IMR-90 (cell line): Measurements from ENCODE around the gene MTUS2. TPM values are rescaled to one million over a fixed set of nuclear protein-coding genes. Genes with fewer than 3 reads are reported as not detected.

Experiments
- ATAC-seq: fragments of 200-7000 bp; cut with Tn5 transposase; 2 replicates; pipeline ENCODE4 v1.9.1; 2020; ENCODE audit warnings: low read depth, mild to moderate bottlenecking, moderate library complexity
- BruUV-seq: library from RNA; stranded (reverse); fragments of 400-500 nt; replicated peaks from 2 replicates; lab custom pipeline; 2021; lab: Mats Ljungman, UMichigan
- CTCF ChIA-PET: fragments of 300-600 bp; formaldehyde crosslinking; extraction: SDS; loops from one replicate; lab custom pipeline; 2021; ENCODE audit warnings: antibody characterized with exemption; lab: Yijun Ruan, JAX
- POLR2A ChIA-PET: fragments of 300-600 bp; sonication (Branson Sonifier 250); formaldehyde crosslinking; loops from one replicate; lab custom pipeline; 2022; ENCODE audit warnings: antibody characterized with exemption; ENCODE audit not compliant: unreplicated experiment; lab: Charles Lee
- DNase-seq: peaks from one replicate; pipeline ENCODE4 v3.0.0; 2013
- H2AFZ ChIP-seq: replicated peaks from 2 replicates; pipeline ENCODE3; 2013; ENCODE audit warnings: low read length, mild to moderate bottlenecking; ENCODE audit not compliant: poor library complexity
- H2AK5ac ChIP-seq: 2 replicates; pipeline ENCODE4 v1.6.1; 2013; ENCODE audit warnings: low read depth, low read length, inconsistent platforms
- H2AK9ac ChIP-seq: replicated peaks from 2 replicates; pipeline ENCODE3; 2013; ENCODE audit warnings: mild to moderate bottlenecking, low read depth, low read length, moderate library complexity; ENCODE audit not compliant: poor library complexity
- H2BK120ac ChIP-seq: 2 replicates; pipeline ENCODE4 v1.6.1; 2013; ENCODE audit warnings: low read depth, low read length, inconsistent platforms
- H2BK15ac ChIP-seq: 3 replicates; pipeline ENCODE4 v1.6.1; 2013; ENCODE audit warnings: low read depth, low read length, inconsistent platforms
- H2BK20ac ChIP-seq: 2 replicates; pipeline ENCODE4 v1.6.1; 2013; ENCODE audit warnings: low read depth, mild to moderate bottlenecking, inconsistent platforms, low read length, moderate library complexity
- H2BK5ac ChIP-seq: 2 replicates; pipeline ENCODE4 v1.6.1; 2013; ENCODE audit warnings: mild to moderate bottlenecking, low read depth, low read length, inconsistent platforms; ENCODE audit not compliant: poor library complexity, severe bottlenecking
- H3K14ac ChIP-seq: replicated peaks from 2 replicates; pipeline ENCODE4 v1.6.1; 2013; ENCODE audit warnings: low read depth, low read length, inconsistent platforms
- H3K18ac ChIP-seq: 2 replicates; pipeline ENCODE4 v1.6.1; 2013; ENCODE audit warnings: low read depth, low read length, control low read depth
- H3K23ac ChIP-seq: 2 replicates; pipeline ENCODE4 v1.6.1; 2013; ENCODE audit warnings: low read depth, low read length, inconsistent platforms
- H3K27ac ChIP-seq: 2 replicates; pipeline ENCODE4 v1.5.1; 2013; ENCODE audit warnings: mild to moderate bottlenecking, control low read depth, low read length; ENCODE audit not compliant: insufficient read depth
- H3K27me3 ChIP-seq: 2 replicates; pipeline ENCODE4 v1.6.1; 2013; ENCODE audit warnings: low read length; ENCODE audit not compliant: control insufficient read depth, insufficient read depth
- H3K36me3 ChIP-seq: 2 replicates; pipeline ENCODE4 v1.6.1; 2013; ENCODE audit warnings: low read length, mixed read lengths; ENCODE audit not compliant: control insufficient read depth, insufficient read depth
- H3K4ac ChIP-seq: 2 replicates; pipeline ENCODE4 v1.6.1; 2013; ENCODE audit warnings: low read depth, low read length, inconsistent platforms
- H3K4me1 ChIP-seq: 2 replicates; pipeline ENCODE4 v1.6.1; 2013; ENCODE audit warnings: low read length, mixed read lengths; ENCODE audit not compliant: control insufficient read depth, insufficient read depth
- H3K4me2 ChIP-seq: 2 replicates; pipeline ENCODE4 v1.6.1; 2013; ENCODE audit warnings: low read depth, mild to moderate bottlenecking, control low read depth, low read length, moderate library complexity
- H3K4me3 ChIP-seq: 2 replicates; pipeline ENCODE4 v1.5.1; 2013; ENCODE audit warnings: low read depth, mild to moderate bottlenecking, control low read depth, low read length, moderate library complexity; ENCODE audit not compliant: insufficient read depth
- H3K56ac ChIP-seq: 2 replicates; pipeline ENCODE4 v1.6.1; 2013; ENCODE audit warnings: low read length, inconsistent platforms; ENCODE audit not compliant: insufficient read depth; ENCODE audit errors: extremely low read depth
- H3K79me1 ChIP-seq, 2 experiments: 2 replicates each; pipeline ENCODE4 v1.6.1; 2013; ENCODE audit warnings: low read length in 2 of 2, inconsistent platforms in 1 of 2, low read depth in 1 of 2
- H3K9ac ChIP-seq: 2 replicates; pipeline ENCODE4 v1.6.1; 2013; ENCODE audit warnings: low read depth, low read length, control low read depth
- H3K9me1 ChIP-seq: 2 replicates; pipeline ENCODE4 v1.6.1; 2013; ENCODE audit warnings: low read length, inconsistent platforms; ENCODE audit not compliant: insufficient read depth
- H3K9me3 ChIP-seq: 2 replicates; pipeline ENCODE4 v1.6.1; 2013; ENCODE audit warnings: low read length; ENCODE audit not compliant: control insufficient read depth, insufficient read depth
- H4K20me1 ChIP-seq: 2 replicates; pipeline ENCODE4 v1.6.1; 2013; ENCODE audit warnings: low read length, inconsistent platforms; ENCODE audit not compliant: insufficient read depth
- H4K5ac ChIP-seq: 2 replicates; pipeline ENCODE4 v1.6.1; 2013; ENCODE audit warnings: mild to moderate bottlenecking, low read depth, low read length, control low read depth
- H4K8ac ChIP-seq, 2 experiments: 2 replicates each; pipeline ENCODE4 v1.6.1; 2013; ENCODE audit warnings: low read depth in 2 of 2, low read length in 2 of 2, control low read depth in 1 of 2, inconsistent platforms in 1 of 2
- H4K91ac ChIP-seq: 2 replicates; pipeline ENCODE4 v1.6.1; 2013; ENCODE audit warnings: low read depth, low read length, inconsistent platforms; ENCODE audit not compliant: insufficient read depth
- BHLHE40 ChIP-seq: fragments of 150-350 bp; IDR thresholded peaks from 2 replicates; pipeline ENCODE4 v1.6.1; 2016; ENCODE audit warnings: mild to moderate bottlenecking, low read depth, low read length
- CEBPB ChIP-seq: IDR thresholded peaks from 2 replicates; pipeline ENCODE4 v1.6.1; 2012; ENCODE audit warnings: low read depth, low read length, improper control_type of control experiment
- CHD1 ChIP-seq: IDR thresholded peaks from 2 replicates; pipeline ENCODE4 v1.6.1; 2012; ENCODE audit warnings: low read depth, low read length, improper control_type of control experiment
- FOS ChIP-seq: fragments of 150-350 bp; IDR thresholded peaks from 2 replicates; pipeline ENCODE4 v1.6.1; 2016; ENCODE audit warnings: low read depth, low read length
- MAFK ChIP-seq: IDR thresholded peaks from 2 replicates; pipeline ENCODE4 v1.6.1; 2012; ENCODE audit warnings: low read depth, low read length, improper control_type of control experiment
- MAZ ChIP-seq: IDR thresholded peaks from 2 replicates; pipeline ENCODE4 v1.6.1; 2012; ENCODE audit warnings: low read depth, mild to moderate bottlenecking, low read length, improper control_type of control experiment, moderate library complexity, borderline replicate concordance
- MXI1 ChIP-seq: IDR thresholded peaks from 2 replicates; pipeline ENCODE4 v1.6.1; 2012; ENCODE audit warnings: low read depth, mild to moderate bottlenecking, low read length, moderate library complexity, borderline replicate concordance
- NFE2L2 ChIP-seq: fragments of 150-350 bp; IDR thresholded peaks from 2 replicates; pipeline ENCODE4 v1.6.1; 2016; ENCODE audit warnings: low read depth, mild to moderate bottlenecking, low read length
- POLR2A ChIP-seq: IDR thresholded peaks from 2 replicates; pipeline ENCODE4 v1.6.1; 2012; ENCODE audit warnings: mild to moderate bottlenecking, low read depth, low read length
- RAD21 ChIP-seq: IDR thresholded peaks from 2 replicates; pipeline ENCODE4 v1.6.1; 2012; ENCODE audit warnings: low read length, improper control_type of control experiment
- RCOR1 ChIP-seq: IDR thresholded peaks from 2 replicates; pipeline ENCODE4 v1.6.1; 2012; ENCODE audit warnings: mild to moderate bottlenecking, low read length, improper control_type of control experiment; ENCODE audit not compliant: insufficient replicate concordance
- RFX5 ChIP-seq: IDR thresholded peaks from 2 replicates; pipeline ENCODE4 v1.8.0; 2012; ENCODE audit warnings: low read depth, mild to moderate bottlenecking, low read length, moderate library complexity
- SMC3 ChIP-seq: fragments of 150-350 bp; IDR thresholded peaks from 2 replicates; pipeline ENCODE4 v1.6.1; 2016; ENCODE audit warnings: low read depth, mild to moderate bottlenecking, antibody characterized with exemption, low read length, moderate library complexity
- USF2 ChIP-seq: fragments of 150-350 bp; IDR thresholded peaks from 2 replicates; pipeline ENCODE4 v1.6.1; 2017; ENCODE audit warnings: mild to moderate bottlenecking, antibody characterized with exemption, low read length, low read depth
- whole genome bisulfite sequencing, 2 experiments: methylation state at CpG; one replicate each; pipeline versions ENCODE4 v1.1.5 to v1.1.7; 2013; ENCODE audit warnings: missing lambda C conversion rate in 2 of 2; ENCODE audit not compliant: insufficient read length in 1 of 2; ENCODE audit errors: extremely low coverage in 2 of 2; 5-methylcytosine and 5-hydroxymethylcytosine counted together
- dilution Hi-C: fragments of 300-500 bp; cut with HindIII; formaldehyde crosslinking; loops from one replicate; pipeline ENCODE4 v1.14.3; 2018; ENCODE audit warnings: low sequenced_read_pairs; ENCODE audit not compliant: unreplicated experiment
- in situ Hi-C: fragments of 300-500 bp; cut with MboI; formaldehyde crosslinking; loops from 3 replicates; pipeline ENCODE4 v1.14.3; 2019; ENCODE audit warnings: low sequenced_read_pairs, inconsistent platforms, mixed read lengths
- intact Hi-C: fragments of 100-400 bp; cut with micrococcal nuclease; formaldehyde crosslinking; loops from 2 replicates; pipeline ENCODE4 v1.10.0; 2022
- polyA plus RNA-seq, 3 experiments: library from polyadenylated mRNA; depleted of rRNA; stranded (reverse); fragments of >200 nt; gene quantifications; 2 replicates each; pipeline ENCODE4 v1.2.3, GENCODE V29; 2012; ENCODE audit warnings: low replicate concordance in 1 of 3
- total RNA-seq: library from RNA; depleted of rRNA; stranded (reverse); fragments of >200 nt; gene quantifications from 2 replicates; pipeline ENCODE4 v1.2.3, GENCODE V29; 2012
- TF ChIP-seq, protein P1 (sequence below): fragments of 150-350 bp; IDR thresholded peaks from 2 replicates; pipeline ENCODE4 v1.6.1; 2016; ENCODE audit warnings: low read depth, mild to moderate bottlenecking, low read length, moderate library complexity, borderline replicate concordance
- TF ChIP-seq, protein P2 (sequence below): conservative IDR thresholded peaks from 2 replicates; pipeline ENCODE4 v1.5.1; 2012; ENCODE audit warnings: mild to moderate bottlenecking, low read depth, low read length, improper control_type of control experiment

Gene MTUS2
- total and polyA plus RNA-seq, 2 of the 4 experiments (the other 2 are of a cell fraction), result under 0.01 to 0.02 TPM

DNA sequence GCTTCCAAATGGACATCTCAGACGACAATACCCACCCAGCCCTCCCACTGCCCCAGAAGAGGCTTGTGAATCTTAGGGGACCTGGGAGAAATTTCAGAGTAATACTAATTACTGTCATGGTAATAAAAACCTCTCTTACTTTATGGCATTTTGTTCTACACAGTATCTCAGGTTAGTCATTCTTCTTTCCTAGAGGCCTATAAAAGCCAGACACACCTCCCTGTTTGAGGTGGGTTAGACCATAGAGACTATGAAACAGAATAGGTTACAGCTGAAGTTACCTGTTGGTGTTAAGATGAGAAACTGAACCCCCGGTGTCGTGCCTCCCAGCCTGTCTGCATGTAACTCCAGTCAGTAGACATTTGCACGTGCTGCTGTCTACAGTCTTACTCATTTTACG is 661.5 kb downstream of the MTUS2 start:
- no peaks in the 10 kb centered on the region for H3K9me1 ChIP-seq
- ATAC-seq (no peak), DNase-seq (no peak)
- H3K9ac ChIP-seq, result no peak overlapping the region
- H4K20me1 ChIP-seq, result no peaks in the 10 kb centered on the region
- ChIA-PET POLR2A (no interaction called here), CTCF (no interaction called here)
- H4K5ac ChIP-seq, result no peak overlapping the region
- no peak overlapping the region for H3K14ac ChIP-seq
- no peaks in the 10 kb centered on the region for H3K79me1 ChIP-seq
- H3K4me1 ChIP-seq, result no peaks in the 10 kb centered on the region
- intact Hi-C loops (no loop called here), in situ Hi-C loops (no loop called here), dilution Hi-C loops (no loop called here)
- H3K36me3 ChIP-seq, result no peaks in the 10 kb centered on the region
- no peak overlapping the region for H3K4me2 ChIP-seq
- no peak overlapping the region for H3K18ac ChIP-seq
- no peak overlapping the region for H2BK120ac ChIP-seq
- H3K4ac ChIP-seq, result no peak overlapping the region
- H2AK5ac ChIP-seq, result no peak overlapping the region
- H3K4me3 ChIP-seq, result no peak overlapping the region
- H3K27ac ChIP-seq, result no peak overlapping the region
- TF ChIP-seq POLR2A (no peak), MXI1 (no peak), CHD1 (no peak), RCOR1 (no peak), RAD21 (no peak), MAFK (no peak), CEBPB (no peak), USF2 (no peak), BHLHE40 (no peak), MAZ (no peak), FOS (no peak), NFE2L2 (no peak), RFX5 (no peak), SMC3 (no peak)
- TF ChIP-seq, protein P1, sequence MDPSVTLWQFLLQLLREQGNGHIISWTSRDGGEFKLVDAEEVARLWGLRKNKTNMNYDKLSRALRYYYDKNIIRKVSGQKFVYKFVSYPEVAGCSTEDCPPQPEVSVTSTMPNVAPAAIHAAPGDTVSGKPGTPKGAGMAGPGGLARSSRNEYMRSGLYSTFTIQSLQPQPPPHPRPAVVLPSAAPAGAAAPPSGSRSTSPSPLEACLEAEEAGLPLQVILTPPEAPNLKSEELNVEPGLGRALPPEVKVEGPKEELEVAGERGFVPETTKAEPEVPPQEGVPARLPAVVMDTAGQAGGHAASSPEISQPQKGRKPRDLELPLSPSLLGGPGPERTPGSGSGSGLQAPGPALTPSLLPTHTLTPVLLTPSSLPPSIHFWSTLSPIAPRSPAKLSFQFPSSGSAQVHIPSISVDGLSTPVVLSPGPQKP, result no peak
- TF ChIP-seq, protein P2, sequence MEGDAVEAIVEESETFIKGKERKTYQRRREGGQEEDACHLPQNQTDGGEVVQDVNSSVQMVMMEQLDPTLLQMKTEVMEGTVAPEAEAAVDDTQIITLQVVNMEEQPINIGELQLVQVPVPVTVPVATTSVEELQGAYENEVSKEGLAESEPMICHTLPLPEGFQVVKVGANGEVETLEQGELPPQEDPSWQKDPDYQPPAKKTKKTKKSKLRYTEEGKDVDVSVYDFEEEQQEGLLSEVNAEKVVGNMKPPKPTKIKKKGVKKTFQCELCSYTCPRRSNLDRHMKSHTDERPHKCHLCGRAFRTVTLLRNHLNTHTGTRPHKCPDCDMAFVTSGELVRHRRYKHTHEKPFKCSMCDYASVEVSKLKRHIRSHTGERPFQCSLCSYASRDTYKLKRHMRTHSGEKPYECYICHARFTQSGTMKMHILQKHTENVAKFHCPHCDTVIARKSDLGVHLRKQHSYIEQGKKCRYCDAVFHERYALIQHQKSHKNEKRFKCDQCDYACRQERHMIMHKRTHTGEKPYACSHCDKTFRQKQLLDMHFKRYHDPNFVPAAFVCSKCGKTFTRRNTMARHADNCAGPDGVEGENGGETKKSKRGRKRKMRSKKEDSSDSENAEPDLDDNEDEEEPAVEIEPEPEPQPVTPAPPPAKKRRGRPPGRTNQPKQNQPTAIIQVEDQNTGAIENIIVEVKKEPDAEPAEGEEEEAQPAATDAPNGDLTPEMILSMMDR, result no peak
- no peak overlapping the region for H4K91ac ChIP-seq
- no peak overlapping the region for H3K23ac ChIP-seq
- BruUV-seq, result no TSS peak
- H2AK9ac ChIP-seq, result no peak overlapping the region
- H2BK5ac ChIP-seq, result no peak overlapping the region
- no peak overlapping the region for H4K8ac ChIP-seq
- H2AFZ ChIP-seq, result no peak overlapping the region
- H3K9me3 ChIP-seq, result no peaks in the 10 kb centered on the region
- no peak overlapping the region for H3K56ac ChIP-seq
- peaks cover 58% of the 10 kb centered on the region for H3K27me3 ChIP-seq
- H2BK20ac ChIP-seq, result no peak overlapping the region
- no peak overlapping the region for H2BK15ac ChIP-seq
- no CpG with 5 or more reads among the region's 5 CpGs for WGBS, 2 experiments
